Neural progenitor cell (in vitro differentiated cells): ENCODE data around the gene PPP2R2D. TPM values are rescaled to one million over a fixed set of nuclear protein-coding genes. Genes with fewer than 3 reads are reported as not detected.

ENCODE experiments used
- DNase-seq: peaks from one replicate; pipeline ENCODE4 v3.0.0-alpha.2; 2016; ENCODE audit warnings: low spot score
- H2AFZ ChIP-seq: fragments of 200-600 bp; sonication (generic); replicated peaks from 2 replicates; pipeline ENCODE4 v1.6.1; 2016; ENCODE audit warnings: antibody characterized with exemption
- H3F3A ChIP-seq: fragments of 200-600 bp; sonication (generic); 2 replicates; pipeline ENCODE4 v1.6.1; 2016; ENCODE audit warnings: antibody characterized with exemption, low read depth
- H3K27ac ChIP-seq: fragments of 200-600 bp; sonication (generic); 2 replicates; pipeline ENCODE4 v1.5.1; 2016; ENCODE audit warnings: mild to moderate bottlenecking
- H3K27me3 ChIP-seq: fragments of 200-600 bp; sonication (generic); 2 replicates; pipeline ENCODE4 v1.6.1; 2016; ENCODE audit warnings: mild to moderate bottlenecking, moderate library complexity
- H3K36me3 ChIP-seq: fragments of 200-600 bp; sonication (generic); 2 replicates; pipeline ENCODE4 v1.5.1; 2016
- H3K4me1 ChIP-seq: fragments of 200-600 bp; sonication (generic); 2 replicates; pipeline ENCODE4 v1.6.1; 2016; ENCODE audit warnings: mixed run types
- H3K4me2 ChIP-seq: fragments of 200-600 bp; sonication (generic); 2 replicates; pipeline ENCODE4 v1.6.1; 2016
- H3K4me3 ChIP-seq: fragments of 200-600 bp; sonication (generic); 2 replicates; pipeline ENCODE4 v1.5.1; 2016
- H3K79me2 ChIP-seq: fragments of 200-600 bp; sonication (generic); 2 replicates; pipeline ENCODE4 v1.6.1; 2016; ENCODE audit warnings: low read depth
- H3K9ac ChIP-seq: fragments of 200-600 bp; sonication (generic); 2 replicates; pipeline ENCODE4 v1.6.1; 2016
- H3K9me3 ChIP-seq: fragments of 200-600 bp; sonication (generic); 2 replicates; pipeline ENCODE4 v1.5.1; 2016; ENCODE audit warnings: low read depth
- H4K20me1 ChIP-seq: fragments of 200-600 bp; sonication (generic); 2 replicates; pipeline ENCODE4 v1.6.1; 2016; ENCODE audit warnings: low read depth
- H3K27ac Mint-ChIP-seq: 3 replicates; pipeline ENCODE4 v1.8.0; 2021; ENCODE audit warnings: mixed read lengths
- H3K27me3 Mint-ChIP-seq: 2 replicates; pipeline ENCODE4 v1.8.0; 2022; ENCODE audit warnings: low read depth, mild to moderate bottlenecking, inconsistent platforms, moderate library complexity, mixed read lengths; ENCODE audit not compliant: insufficient read depth
- H3K36me3 Mint-ChIP-seq: 3 replicates; pipeline ENCODE4 v1.8.0; 2021; ENCODE audit warnings: mixed read lengths
- H3K4me1 Mint-ChIP-seq: 3 replicates; pipeline ENCODE4 v1.8.0; 2021; ENCODE audit warnings: mixed read lengths
- H3K4me3 Mint-ChIP-seq: 3 replicates; pipeline ENCODE4 v1.8.0; 2021; ENCODE audit warnings: mild to moderate bottlenecking, moderate library complexity, mixed read lengths
- H3K9me3 Mint-ChIP-seq: 3 replicates; pipeline ENCODE4 v1.8.0; 2020; ENCODE audit warnings: mixed read lengths
- EZH2 ChIP-seq: fragments of 200-600 bp; sonication (generic); IDR thresholded peaks from 2 replicates; pipeline ENCODE4 v1.6.1; 2017; ENCODE audit warnings: antibody characterized with exemption, mild to moderate bottlenecking, moderate library complexity
- EZH2phosphoT487 ChIP-seq: fragments of 200-600 bp; sonication (generic); IDR thresholded peaks from 2 replicates; pipeline ENCODE4 v1.6.1; 2017; ENCODE audit warnings: antibody characterized with exemption
- total RNA-seq: library from RNA; depleted of rRNA; stranded (reverse); fragments of >200 nt; gene quantifications from 2 replicates; pipeline ENCODE4 v1.2.3, GENCODE V29; 2015; ENCODE audit warnings: low replicate concordance
- TF ChIP-seq, protein P1 (sequence below): fragments of 200-600 bp; sonication (generic); IDR thresholded peaks from 2 replicates; pipeline ENCODE4 v1.5.1; 2017; ENCODE audit warnings: antibody characterized with exemption, mild to moderate bottlenecking

The PPP2R2D gene
- total RNA-seq, 1 donor from 2014 or later = 28.1 TPM

GRCh38 chr10:131871673-131872005, 29.2 kb upstream of the PPP2R2D start:
- H3K27me3 Mint-ChIP-seq = peaks cover 9% of the 10 kb centered on the region

GRCh38 chr10:131872011-131872826, 28.6 kb upstream of the PPP2R2D start:
- no peak for DNase-seq
- peaks cover 11% of the 10 kb centered on the region for H3K4me1 Mint-ChIP-seq

More at GRCh38 chr10:131871673-131872005, 29.2 kb upstream of the PPP2R2D start:
- Mint-ChIP-seq H3K4me3 (no peak overlapping the region), H3K4me1 (peaks cover 11% of the 10 kb centered on the region), H3K36me3 (no peaks in the 10 kb centered on the region), H3K27ac (no peak overlapping the region), H3K9me3 (peaks cover 12% of the 10 kb centered on the region)
- no peaks in the 10 kb centered on the region for H3K9me3 ChIP-seq
- H4K20me1 ChIP-seq = no peaks in the 10 kb centered on the region
- TF ChIP-seq EZH2 = no peak
- TF ChIP-seq, protein P1, sequence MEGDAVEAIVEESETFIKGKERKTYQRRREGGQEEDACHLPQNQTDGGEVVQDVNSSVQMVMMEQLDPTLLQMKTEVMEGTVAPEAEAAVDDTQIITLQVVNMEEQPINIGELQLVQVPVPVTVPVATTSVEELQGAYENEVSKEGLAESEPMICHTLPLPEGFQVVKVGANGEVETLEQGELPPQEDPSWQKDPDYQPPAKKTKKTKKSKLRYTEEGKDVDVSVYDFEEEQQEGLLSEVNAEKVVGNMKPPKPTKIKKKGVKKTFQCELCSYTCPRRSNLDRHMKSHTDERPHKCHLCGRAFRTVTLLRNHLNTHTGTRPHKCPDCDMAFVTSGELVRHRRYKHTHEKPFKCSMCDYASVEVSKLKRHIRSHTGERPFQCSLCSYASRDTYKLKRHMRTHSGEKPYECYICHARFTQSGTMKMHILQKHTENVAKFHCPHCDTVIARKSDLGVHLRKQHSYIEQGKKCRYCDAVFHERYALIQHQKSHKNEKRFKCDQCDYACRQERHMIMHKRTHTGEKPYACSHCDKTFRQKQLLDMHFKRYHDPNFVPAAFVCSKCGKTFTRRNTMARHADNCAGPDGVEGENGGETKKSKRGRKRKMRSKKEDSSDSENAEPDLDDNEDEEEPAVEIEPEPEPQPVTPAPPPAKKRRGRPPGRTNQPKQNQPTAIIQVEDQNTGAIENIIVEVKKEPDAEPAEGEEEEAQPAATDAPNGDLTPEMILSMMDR = no peak
- no peaks in the 10 kb centered on the region for H3F3A ChIP-seq
- no peak overlapping the region for H3K27ac ChIP-seq
- H3K9ac ChIP-seq = no peak overlapping the region
- no peak for DNase-seq
- no peaks in the 10 kb centered on the region for H3K27me3 ChIP-seq
- peaks cover 9% of the 10 kb centered on the region for H3K4me1 ChIP-seq
- H3K79me2 ChIP-seq = no peaks in the 10 kb centered on the region
- H2AFZ ChIP-seq = no peak overlapping the region
- no peak overlapping the region for H3K4me2 ChIP-seq
- no peak overlapping the region for H3K4me3 ChIP-seq
- H3K36me3 ChIP-seq = no peaks in the 10 kb centered on the region

GRCh38 chr10:131872827-131873375, 27.9 kb upstream of the PPP2R2D start:
- Mint-ChIP-seq H3K27me3 (peaks cover 9% of the 10 kb centered on the region), H3K4me1 (peaks cover 11% of the 10 kb centered on the region), H3K4me3 (no peak overlapping the region), H3K27ac (no peak overlapping the region), H3K36me3 (no peaks in the 10 kb centered on the region), H3K9me3 (peaks cover 10% of the 10 kb centered on the region)
- Histone ChIP-seq H3K4me3 (no peak overlapping the region), H3K4me1 (peaks cover 9% of the 10 kb centered on the region), H4K20me1 (no peaks in the 10 kb centered on the region), H3K36me3 (no peaks in the 10 kb centered on the region), H3K27ac (no peak overlapping the region), H3F3A (no peaks in the 10 kb centered on the region), H3K4me2 (no peak overlapping the region), H3K9me3 (no peaks in the 10 kb centered on the region), H3K27me3 (no peaks in the 10 kb centered on the region), H3K79me2 (no peaks in the 10 kb centered on the region), H3K9ac (no peak overlapping the region), H2AFZ (no peak overlapping the region)
- TF ChIP-seq, protein P1 = no peak
- no peak for TF ChIP-seq EZH2phosphoT487
- no peak for TF ChIP-seq EZH2
- DNase-seq = no peak

More at GRCh38 chr10:131872011-131872826, 28.6 kb upstream of the PPP2R2D start:
- no peaks in the 10 kb centered on the region for H3K36me3 Mint-ChIP-seq
- Histone ChIP-seq H3F3A (no peaks in the 10 kb centered on the region), H3K4me2 (no peak overlapping the region), H3K4me3 (no peak overlapping the region), H3K9ac (no peak overlapping the region), H3K4me1 (peaks cover 9% of the 10 kb centered on the region), H3K79me2 (no peaks in the 10 kb centered on the region), H4K20me1 (no peaks in the 10 kb centered on the region), H3K9me3 (no peaks in the 10 kb centered on the region), H3K27ac (no peak overlapping the region), H3K27me3 (no peaks in the 10 kb centered on the region), H2AFZ (no peak overlapping the region), H3K36me3 (no peaks in the 10 kb centered on the region)
- peaks cover 12% of the 10 kb centered on the region for H3K9me3 Mint-ChIP-seq
- H3K4me3 Mint-ChIP-seq = no peak overlapping the region
- no peak overlapping the region for H3K27ac Mint-ChIP-seq
- TF ChIP-seq, protein P1 = no peak
- H3K27me3 Mint-ChIP-seq = peaks cover 9% of the 10 kb centered on the region
